ENCODE measurements around the gene GNG12. TPM values are rescaled to one million over a fixed set of nuclear protein-coding genes. Genes with fewer than 3 reads are reported as not detected.
"Not testable (repeated sequence)": the region's sequence is repeated elsewhere in the genome, so short reads cannot be mapped to it uniquely, and the experiment has no call there.

Gene GNG12
- total and polyA plus RNA-seq, 2 experiments from 2014 or later: 265 to 309 TPM

DNA sequence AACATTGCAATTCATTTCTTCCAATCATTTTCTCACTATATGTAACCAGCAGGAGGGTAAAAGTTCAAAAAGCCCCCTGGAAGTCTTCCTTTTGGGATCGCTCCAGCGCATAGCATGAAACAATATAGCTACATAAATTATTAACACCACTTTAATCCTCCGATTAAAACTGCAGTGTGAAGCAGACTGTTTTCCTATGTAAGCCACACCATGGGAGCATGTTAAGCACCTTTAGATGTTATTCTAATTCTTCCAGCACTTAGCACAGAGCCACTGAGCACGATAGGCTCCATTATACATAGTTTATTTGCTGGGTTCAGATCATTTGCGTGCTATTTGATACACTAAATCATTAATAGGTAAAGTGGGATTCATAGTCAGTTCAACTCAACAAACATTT is 166.6 kb downstream of the GNG12 start:
- Histone ChIP-seq H3K79me2 (ENCODE audit: insufficient read depth) (no peaks in the 10 kb centered on the region), H3K36me3 (ENCODE audit: low read depth) (no peaks in the 10 kb centered on the region), H3K4me2 (ENCODE audit: unreplicated experiment) (no peak overlapping the region), H3K9me2 (ENCODE audit: insufficient read depth) (peaks cover 3% of the 10 kb centered on the region; the same call in 1 of the 2 replicates), H3K27me3 (replicated peaks; ENCODE audit: insufficient read depth) (no peaks in the 10 kb centered on the region), H3K9ac (no peak overlapping the region), H3K4me3 (no peak overlapping the region), H2AFZ (no peak overlapping the region), H3K9me3 (ENCODE audit: low read depth) (no peaks in the 10 kb centered on the region), H4K20me1 (ENCODE audit: insufficient read depth) (no peaks in the 10 kb centered on the region), H3K4me1 (ENCODE audit: insufficient read depth) (no peaks in the 10 kb centered on the region; the same call in 1 of the 2 replicates), H3K27ac (no peak overlapping the region), H3F3A (ENCODE audit: insufficient read depth) (no peaks in the 10 kb centered on the region)
- TF ChIP-seq EZH2phosphoT487 (IDR thresholded peaks at IDR 0.05; ENCODE audit: insufficient read depth, low read depth) (no peak), EZH2 (IDR thresholded peaks at IDR 0.05; ENCODE audit: insufficient read depth, poor library complexity, severe bottlenecking) (no peak)
- in situ Hi-C loops (cut with MboI): no loop called here
- DNase-seq: no peak
- 86 to 91% methylated on average over 5 of the region's 5 CpGs for WGBS, 2 experiments (ENCODE audit: low coverage in 1 of 2, low lambda C conversion rate in 2 of 2, missing lambda C conversion rate in 2 of 2)

DNA sequence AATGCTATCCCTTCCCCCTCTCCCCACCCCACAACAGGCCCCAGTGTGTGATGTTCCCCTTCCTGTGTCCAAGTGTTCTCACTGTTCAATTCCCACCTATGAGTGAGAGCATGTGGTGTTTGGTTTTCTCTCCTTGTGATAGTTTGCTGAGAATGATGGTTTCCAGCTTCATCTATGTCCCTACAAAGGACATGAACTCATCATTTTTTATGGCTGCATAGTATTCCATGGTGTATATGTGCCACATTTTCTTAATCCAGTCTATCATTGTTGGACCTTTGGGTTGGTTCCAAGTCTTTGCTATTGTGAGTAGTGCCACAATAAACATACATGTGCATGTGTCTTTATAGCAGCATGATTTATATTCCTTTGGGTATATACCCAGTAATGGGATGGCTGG is 168.0 kb downstream of the GNG12 start:
- H3K9ac ChIP-seq; H3K9me2 ChIP-seq (ENCODE audit: insufficient read depth); H3K27me3 ChIP-seq (replicated peaks; ENCODE audit: insufficient read depth); H4K20me1 ChIP-seq (ENCODE audit: insufficient read depth); H3F3A ChIP-seq (ENCODE audit: insufficient read depth); H3K36me3 ChIP-seq (ENCODE audit: low read depth); DNase-seq; H3K4me1 ChIP-seq (ENCODE audit: insufficient read depth); H3K9me3 ChIP-seq (ENCODE audit: low read depth); H3K79me2 ChIP-seq (ENCODE audit: insufficient read depth); H3K4me2 ChIP-seq (ENCODE audit: unreplicated experiment); H3K27ac ChIP-seq; H2AFZ ChIP-seq; in situ Hi-C loops (cut with MboI); H3K4me3 ChIP-seq: not testable (repeated sequence)

DNA sequence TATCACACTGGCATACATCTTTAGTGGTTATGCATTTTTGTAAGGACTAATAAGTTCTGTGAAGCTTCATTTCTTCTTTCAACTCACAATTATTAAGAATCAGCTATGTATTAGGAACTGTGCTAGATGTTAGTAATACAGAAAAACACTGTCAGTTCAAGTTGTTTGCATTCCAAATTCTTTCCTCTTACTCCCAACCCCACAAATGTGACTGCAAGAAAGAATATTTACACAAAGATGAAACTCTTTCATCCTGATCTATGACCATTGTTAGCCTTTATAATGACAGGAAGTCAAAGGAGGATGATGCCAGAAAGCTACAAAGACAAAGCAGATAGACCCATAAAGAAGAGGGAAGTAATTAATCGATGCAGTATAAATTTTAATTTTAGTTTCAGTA is 169.2 kb downstream of the GNG12 start:
- no peaks in the 10 kb centered on the region for H3K9me3 ChIP-seq (ENCODE audit: low read depth)
- no peaks in the 10 kb centered on the region for H4K20me1 ChIP-seq (ENCODE audit: insufficient read depth)
- DNase-seq: no peak
- H3K4me1 ChIP-seq (ENCODE audit: insufficient read depth): no peaks in the 10 kb centered on the region; the same call in 1 of the 2 replicates
- no peak overlapping the region for H3K4me3 ChIP-seq
- H3K27me3 ChIP-seq (replicated peaks; ENCODE audit: insufficient read depth): no peaks in the 10 kb centered on the region
- no peaks in the 10 kb centered on the region for H3K79me2 ChIP-seq (ENCODE audit: insufficient read depth)
- 0 out of 2 replicates have a peak overlapping the region, but pooled peaks have one; percentile 25 for H2AFZ ChIP-seq
- H3K9me2 ChIP-seq (ENCODE audit: insufficient read depth): peaks cover 3% of the 10 kb centered on the region; the same call in 1 of the 2 replicates
- no peak overlapping the region for H3K27ac ChIP-seq
- H3K4me2 ChIP-seq (ENCODE audit: unreplicated experiment): no peak overlapping the region
- no peak for TF ChIP-seq EZH2 (IDR thresholded peaks at IDR 0.05; ENCODE audit: insufficient read depth, poor library complexity, severe bottlenecking)
- no peak for TF ChIP-seq EZH2phosphoT487 (IDR thresholded peaks at IDR 0.05; ENCODE audit: insufficient read depth, low read depth)
- H3K36me3 ChIP-seq (ENCODE audit: low read depth): no peaks in the 10 kb centered on the region
- WGBS, 2 experiments (ENCODE audit: low coverage in 1 of 2, low lambda C conversion rate in 2 of 2, missing lambda C conversion rate in 2 of 2): 41 to 55% methylated on average over 1 of the region's 1 CpG
- H3F3A ChIP-seq (ENCODE audit: insufficient read depth): no peaks in the 10 kb centered on the region
- in situ Hi-C loops (cut with MboI): no loop called here
- H3K9ac ChIP-seq: no peak overlapping the region

DNA sequence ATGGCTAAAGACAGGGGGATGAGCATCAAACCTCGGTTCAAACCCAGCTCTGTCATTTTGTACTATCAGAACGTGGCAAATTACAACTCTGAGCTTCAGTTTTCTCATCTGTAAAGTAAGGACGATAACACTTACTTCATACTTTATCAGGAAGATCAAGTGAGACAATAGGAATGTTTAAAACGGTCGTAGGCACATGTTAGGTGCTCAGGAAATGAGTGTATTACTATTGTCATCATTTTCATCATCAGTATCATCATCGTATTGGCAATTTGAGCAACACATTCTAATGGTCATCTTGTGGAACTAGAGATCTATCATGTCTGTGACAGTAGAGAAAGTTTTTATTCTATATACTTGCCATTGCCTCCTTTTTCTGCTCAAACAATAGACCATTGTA is 170.4 kb downstream of the GNG12 start:
- no peak overlapping the region for H2AFZ ChIP-seq
- no peak for TF ChIP-seq EZH2 (IDR thresholded peaks at IDR 0.05; ENCODE audit: insufficient read depth, poor library complexity, severe bottlenecking)
- TF ChIP-seq EZH2phosphoT487 (IDR thresholded peaks at IDR 0.05; ENCODE audit: insufficient read depth, low read depth): no peak
- H3K9ac ChIP-seq: no peak overlapping the region
- peaks cover 3% of the 10 kb centered on the region; the same call in 1 of the 2 replicates for H3K9me2 ChIP-seq (ENCODE audit: insufficient read depth)
- no peaks in the 10 kb centered on the region for H3K79me2 ChIP-seq (ENCODE audit: insufficient read depth)
- no peak overlapping the region for H3K27ac ChIP-seq
- no peak for DNase-seq
- H3K9me3 ChIP-seq (ENCODE audit: low read depth): no peaks in the 10 kb centered on the region
- in situ Hi-C loops (cut with MboI): no loop called here
- WGBS, 2 experiments (ENCODE audit: low coverage in 1 of 2, low lambda C conversion rate in 2 of 2, missing lambda C conversion rate in 2 of 2): 78 to 79% methylated on average over 6 of the region's 6 CpGs
- H3K4me1 ChIP-seq (ENCODE audit: insufficient read depth): no peaks in the 10 kb centered on the region; the same call in 1 of the 2 replicates
- H3K4me3 ChIP-seq: no peak overlapping the region
- no peaks in the 10 kb centered on the region for H3K27me3 ChIP-seq (replicated peaks; ENCODE audit: insufficient read depth)
- H4K20me1 ChIP-seq (ENCODE audit: insufficient read depth): no peaks in the 10 kb centered on the region
- no peaks in the 10 kb centered on the region for H3K36me3 ChIP-seq (ENCODE audit: low read depth)
- H3K4me2 ChIP-seq (ENCODE audit: unreplicated experiment): no peak overlapping the region
- no peaks in the 10 kb centered on the region for H3F3A ChIP-seq (ENCODE audit: insufficient read depth)

DNA sequence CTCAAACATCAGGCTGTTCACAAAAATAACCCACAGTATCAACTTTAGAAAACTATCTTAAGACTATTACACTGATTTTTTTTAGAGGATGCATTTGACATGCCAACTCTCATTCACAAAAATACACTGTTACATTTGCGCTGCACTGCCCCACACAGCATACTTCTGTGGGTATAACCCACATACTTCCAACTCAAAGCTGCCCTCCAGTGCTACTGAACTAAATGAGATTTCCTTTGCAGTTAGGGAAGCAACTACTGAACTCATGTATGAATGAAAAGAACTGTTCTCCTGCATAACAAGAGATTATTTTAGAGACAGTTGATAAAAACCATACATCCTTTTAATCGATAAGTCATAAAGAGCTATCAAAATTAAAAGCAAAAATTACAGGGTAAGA is 174.0 kb downstream of the GNG12 start:
- no peaks in the 10 kb centered on the region for H4K20me1 ChIP-seq (ENCODE audit: insufficient read depth)
- peaks cover 3% of the 10 kb centered on the region; the same call in 1 of the 2 replicates for H3K9me2 ChIP-seq (ENCODE audit: insufficient read depth)
- no peaks in the 10 kb centered on the region; the same call in 1 of the 2 replicates for H3K4me1 ChIP-seq (ENCODE audit: insufficient read depth)
- H3K9ac ChIP-seq: no peak overlapping the region
- H3K4me2 ChIP-seq (ENCODE audit: unreplicated experiment): no peak overlapping the region
- no peak for TF ChIP-seq EZH2 (IDR thresholded peaks at IDR 0.05; ENCODE audit: insufficient read depth, poor library complexity, severe bottlenecking)
- TF ChIP-seq EZH2phosphoT487 (IDR thresholded peaks at IDR 0.05; ENCODE audit: insufficient read depth, low read depth): no peak
- H3K79me2 ChIP-seq (ENCODE audit: insufficient read depth): no peaks in the 10 kb centered on the region
- DNase-seq: no peak
- in situ Hi-C loops (cut with MboI): no loop called here
- H3F3A ChIP-seq (ENCODE audit: insufficient read depth): no peaks in the 10 kb centered on the region
- H3K9me3 ChIP-seq (ENCODE audit: low read depth): no peaks in the 10 kb centered on the region
- no peak overlapping the region for H2AFZ ChIP-seq
- no peaks in the 10 kb centered on the region for H3K36me3 ChIP-seq (ENCODE audit: low read depth)
- 87% methylated on average over 2 of the region's 2 CpGs for WGBS, 2 experiments (ENCODE audit: low coverage in 1 of 2, low lambda C conversion rate in 2 of 2, missing lambda C conversion rate in 2 of 2)
- no peaks in the 10 kb centered on the region for H3K27me3 ChIP-seq (replicated peaks; ENCODE audit: insufficient read depth)
- no peak overlapping the region for H3K27ac ChIP-seq
- H3K4me3 ChIP-seq: no peak overlapping the region

DNA sequence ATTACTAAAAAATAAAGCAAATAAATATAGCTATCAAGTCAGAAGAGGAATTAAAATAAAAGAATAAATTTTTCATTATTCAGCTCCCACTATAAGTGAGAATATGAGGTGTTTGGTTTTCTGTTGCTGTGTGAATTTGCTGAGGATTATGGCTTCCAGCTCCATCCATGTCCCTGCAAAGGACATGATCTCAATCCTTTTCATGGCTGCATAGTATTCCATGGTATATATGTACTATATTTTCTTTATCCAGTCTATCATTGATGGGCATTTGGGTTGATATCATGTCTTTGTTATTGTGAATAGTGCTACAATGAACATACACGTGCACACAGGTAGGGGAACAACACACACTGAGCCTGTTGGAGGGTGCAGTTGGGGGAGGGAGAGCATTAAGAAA is 176.1 kb downstream of the GNG12 start:
- in situ Hi-C loops (cut with MboI); H3F3A ChIP-seq (ENCODE audit: insufficient read depth); H3K36me3 ChIP-seq (ENCODE audit: low read depth); H4K20me1 ChIP-seq (ENCODE audit: insufficient read depth); H3K4me2 ChIP-seq (ENCODE audit: unreplicated experiment); H2AFZ ChIP-seq; H3K9me2 ChIP-seq (ENCODE audit: insufficient read depth); H3K4me1 ChIP-seq (ENCODE audit: insufficient read depth); DNase-seq; H3K79me2 ChIP-seq (ENCODE audit: insufficient read depth); H3K9me3 ChIP-seq (ENCODE audit: low read depth); H3K27me3 ChIP-seq (replicated peaks; ENCODE audit: insufficient read depth); H3K9ac ChIP-seq; H3K4me3 ChIP-seq; H3K27ac ChIP-seq: not testable (repeated sequence)
- 78 to 87% methylated on average over 1 of the region's 1 CpG for WGBS, 2 experiments (ENCODE audit: low coverage in 1 of 2, low lambda C conversion rate in 2 of 2, missing lambda C conversion rate in 2 of 2)
